Fibroblast of skin of right quadriceps (primary cell): ENCODE measurements around the gene LRRC8C.
A peak's percentile ranks its signal among the peaks of the same experiment; 100 is the strongest.
"Not testable (repeated sequence)": the region's sequence is repeated elsewhere in the genome, so short reads cannot be mapped to it uniquely, and the experiment has no call there.

Experiments
- DNase-seq: peaks from one replicate; pipeline ENCODE4 v3.0.0-alpha.2; 2013

The LRRC8C gene

GRCh38 chr1:89608319-89608983 is 24.5 kb upstream of the LRRC8C start:
- peak; percentile 18 for DNase-seq

GRCh38 chr1:89608984-89609725 is 23.8 kb upstream of the LRRC8C start:
- DNase-seq, result no peak

GRCh38 chr1:89609781-89610456 is 23.0 kb upstream of the LRRC8C start:
- DNase-seq, result no peak

GRCh38 chr1:89610457-89611011 is 22.4 kb upstream of the LRRC8C start:
- no peak for DNase-seq

- DNase-seq, result no peak
Observed at GRCh38 chr1:89611721-89612120, 21.2 kb upstream of the LRRC8C start.

GRCh38 chr1:89613928-89614327 is 19.0 kb upstream of the LRRC8C start:
- DNase-seq, result no peak

GRCh38 chr1:89615676-89616598 is 17.0 kb upstream of the LRRC8C start:
- no peak for DNase-seq

GRCh38 chr1:89616844-89617627 is 15.9 kb upstream of the LRRC8C start:
- no peak for DNase-seq

GRCh38 chr1:89620664-89621063 is 12.3 kb upstream of the LRRC8C start:
- no peak for DNase-seq

- no peak for DNase-seq
Observed at GRCh38 chr1:89622895-89623294, 10.0 kb upstream of the LRRC8C start.

- DNase-seq, result no peak
Observed at GRCh38 chr1:89624314-89624713, 8.6 kb upstream of the LRRC8C start.

GRCh38 chr1:89624715-89625323 is 8.1 kb upstream of the LRRC8C start:
- DNase-seq, result no peak

- no peak for DNase-seq
Observed at GRCh38 chr1:89627596-89627962, 5.3 kb upstream of the LRRC8C start.

GRCh38 chr1:89629146-89629545 is 3.8 kb upstream of the LRRC8C start:
- no peak for DNase-seq

GRCh38 chr1:89629600-89629999 is 3.3 kb upstream of the LRRC8C start:
- not testable (repeated sequence) for DNase-seq

GRCh38 chr1:89630048-89630447 is 2.9 kb upstream of the LRRC8C start:
- DNase-seq, result no peak

GRCh38 chr1:89631816-89632656 is 884 bp upstream of the LRRC8C start:
- no peak for DNase-seq

- peak; percentile 52 for DNase-seq
Observed at GRCh38 chr1:89633248-89633799, 404 bp downstream of the LRRC8C start.

- peak; percentile 34 for DNase-seq
Observed at GRCh38 chr1:89633800-89634625, 1.1 kb downstream of the LRRC8C start.
